Measurements from ENCODE around the gene SCIN.

DNA sequence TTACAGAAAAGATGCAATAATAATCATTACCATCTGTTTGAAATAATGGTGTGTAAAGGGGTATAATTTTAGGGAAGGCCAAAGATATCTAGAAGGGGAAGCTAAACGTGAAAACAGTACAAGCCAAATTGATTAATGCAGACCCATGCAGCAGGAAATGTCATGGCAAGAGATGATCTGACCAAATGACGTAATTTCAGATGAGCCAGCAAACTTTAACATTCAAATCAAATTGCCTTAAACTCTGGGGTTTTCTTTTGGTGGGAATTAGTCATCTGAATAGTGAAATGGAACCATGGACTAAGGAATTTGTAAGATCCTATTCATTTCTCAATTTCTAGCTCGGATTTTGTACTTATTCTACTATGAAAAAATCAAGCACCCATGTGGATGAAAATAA is 21.4 kb upstream of the SCIN start:
- TF ChIP-seq CTCF (optimal IDR thresholded peaks at IDR 0.05 in 1 of 3, IDR thresholded peaks at IDR 0.05 in 1 of 3, conservative IDR thresholded peaks at IDR 0.05 in 1 of 3; ENCODE audit: extremely low read depth in 1 of 3, insufficient read depth in 2 of 3, low read length in 3 of 3) (no peak), EZH2 (IDR thresholded peaks at IDR 0.05; ENCODE audit: low read length) (no peak)
